ENCODE measurements around the gene ATXN1.

- no peak for TF ChIP-seq CTCF (IDR thresholded peaks at IDR 0.05; ENCODE audit: low read depth, low read length)
- TF ChIP-seq EZH2phosphoT487 (IDR thresholded peaks at IDR 0.05; ENCODE audit: low read depth) = no peak
Measured at GRCh38 chr6:16374016-16374415, 387.2 kb downstream of the ATXN1 start.
